Motor neuron (in vitro differentiated cells): ENCODE measurements around the gene PANX1. TPM values are rescaled to one million over a fixed set of nuclear protein-coding genes. Genes with fewer than 3 reads are reported as not detected.
"Not testable (repeated sequence)": the region's sequence is repeated elsewhere in the genome, so short reads cannot be mapped to it uniquely, and the experiment has no call there.

Experiments used
- ATAC-seq, 8 experiments: fragments of 200-7000 bp; cut with Tn5 transposase; replicated peaks in 6 of 8; 2 replicates each; pipeline ENCODE4 v1.8.0; 2021; ENCODE audit warnings: mild to moderate bottlenecking in 8 of 8, moderate library complexity in 8 of 8
- H3K27ac ChIP-seq, 2 donors: fragments of 250-450 bp; sonication (Bioruptor Pico); 2 replicates each; pipeline ENCODE4 v1.9.0; 2021; ENCODE audit warnings: antibody characterized with exemption in 2 of 2, mild to moderate bottlenecking in 2 of 2, moderate library complexity in 1 of 2
- H3K4me1 ChIP-seq, 2 donors: fragments of 250-450 bp; sonication (Bioruptor Pico); replicated peaks in 1 of 2; 2 replicates each; pipeline ENCODE4 v1.6.1; 2021; ENCODE audit warnings: antibody characterized with exemption in 2 of 2, mild to moderate bottlenecking in 2 of 2, moderate library complexity in 1 of 2
- H3K4me3 ChIP-seq, 5 donors: fragments of 250-450 bp; sonication (Bioruptor Pico); 2 replicates each; pipeline ENCODE4 v1.9.0; 2021; ENCODE audit warnings: antibody characterized with exemption in 5 of 5, mild to moderate bottlenecking in 5 of 5, moderate library complexity in 4 of 5
- WGBS, 10 experiments: fragments of 450-650 bp; shearing (Covaris generic); methylation state at CpG; one replicate each; pipeline ENCODE4 v1.0.0; 2022; 5-methylcytosine and 5-hydroxymethylcytosine counted together
- in situ Hi-C, 9 experiments: fragments of 400-800 bp; cut with MboI; loops; one replicate each; pipeline ENCODE4 v1.15.0; 2021; ENCODE audit warnings: low sequenced_read_pairs in 9 of 9, low pct_unique_long_range_greater_than_20kb in 2 of 9; ENCODE audit not compliant: unreplicated experiment in 9 of 9
- total RNA-seq, 8 experiments: library from RNA; unstranded; fragments of 300-600 nt; gene quantifications; 2 replicates each; pipeline versions ENCODE4 v1.2.3 to v1.2.4, GENCODE V29; 2022

The PANX1 gene
- total RNA-seq, 8 experiments from 2014 or later, result 15.0 to 49.8 (median 28.3) TPM

- Histone ChIP-seq H3K4me1 (peaks cover 3 to 11% of the 10 kb centered on the region in 2 donors), H3K27ac (no peak overlapping the region), H3K4me3 (no peak overlapping the region)
- in situ Hi-C loops, result no loop called here
- ATAC-seq, result no peak
- 51 to 100% (median 77%) methylated on average over 2 to 3 of the region's 3 CpGs for WGBS, 10 experiments
These were observed 25.6 kb downstream of the PANX1 start for GRCh38 chr11:94154095-94154856.

GRCh38 chr11:94157339-94157738 lies 28.7 kb downstream of the PANX1 start:
- WGBS, 10 experiments, result 100% methylated on average over 1 of the region's 3 CpGs; no CpG with 5 or more reads in 9 of the 10 experiments
- ATAC-seq, H3K4me3 ChIP-seq, H3K27ac ChIP-seq, H3K4me1 ChIP-seq, in situ Hi-C loops: not testable (repeated sequence)

- H3K27ac ChIP-seq, result no peak overlapping the region
- ATAC-seq, result no peak
- in situ Hi-C loops, result no loop called here
- 80 to 83% methylated on average over 1 of the region's 1 CpG; no CpG with 5 or more reads in 8 of the 10 experiments for WGBS, 10 experiments
- H3K4me1 ChIP-seq, result no peaks in the 10 kb centered on the region
- H3K4me3 ChIP-seq, result no peak overlapping the region
These were observed 40.2 kb downstream of the PANX1 start for GRCh38 chr11:94168882-94169281.

GRCh38 chr11:94169516-94169915 lies 40.9 kb downstream of the PANX1 start:
- no peak for ATAC-seq
- no peak overlapping the region for H3K4me3 ChIP-seq
- no peaks in the 10 kb centered on the region for H3K4me1 ChIP-seq
- no peak overlapping the region for H3K27ac ChIP-seq
- WGBS, 10 experiments, result 60 to 100% (median 89%) methylated on average over 1 to 4 of the region's 4 CpGs; no CpG with 5 or more reads in 4 of the 10 experiments
- in situ Hi-C loops, result no loop called here

GRCh38 chr11:94169930-94170545 lies 41.4 kb downstream of the PANX1 start:
- Histone ChIP-seq H3K4me1 (no peaks in the 10 kb centered on the region), H3K27ac (no peak overlapping the region), H3K4me3 (no peak overlapping the region)
- no peak for ATAC-seq
- 60 to 98% (median 90%) methylated on average over 2 to 8 of the region's 8 CpGs for WGBS, 10 experiments
- in situ Hi-C loops, result loop anchor here in 1 of 9 experiments (10.0 kb wide), 1 partner anchor 335 kb away; no protein-coding TSS in a partner anchor

GRCh38 chr11:94170953-94171352 lies 42.3 kb downstream of the PANX1 start:
- Histone ChIP-seq H3K4me1 (no peaks in the 10 kb centered on the region), H3K4me3 (no peak overlapping the region), H3K27ac (no peak overlapping the region)
- in situ Hi-C loops, result loop anchor here in 1 of 9 experiments (10.0 kb wide), 1 partner anchor 334 kb away; no protein-coding TSS in a partner anchor
- no peak for ATAC-seq

GRCh38 chr11:94171693-94172440 lies 43.2 kb downstream of the PANX1 start:
- ATAC-seq, result peak in 3 of 8 experiments; percentile 45 to 80 (median 51)
- WGBS, 10 experiments, result 0 to 100% (median 78%) methylated on average over 1 to 8 of the region's 8 CpGs
- no peak overlapping the region for H3K4me3 ChIP-seq
- H3K4me1 ChIP-seq, result no peaks in the 10 kb centered on the region
- no peak overlapping the region for H3K27ac ChIP-seq
- in situ Hi-C loops, result loop anchor here in 1 of 9 experiments (10.0 kb wide), 1 partner anchor 333 kb away; no protein-coding TSS in a partner anchor

- peak in 3 of 8 experiments; percentile 74 to 90 (median 89) for ATAC-seq
- H3K27ac ChIP-seq, result no peak overlapping the region
- 0 to 86% (median 65%) methylated on average over 1 to 2 of the region's 2 CpGs; no CpG with 5 or more reads in 4 of the 10 experiments for WGBS, 10 experiments
- no peaks in the 10 kb centered on the region for H3K4me1 ChIP-seq
- in situ Hi-C loops, result loop anchor here in 2 of 9 experiments (10.0 to 25.0 kb wide), 2 partner anchors 312 to 329 kb away; partner anchors contain the start of genes ANKRD49 (in 1 of the 2) and MRE11 (in 1 of the 2)
- no peak overlapping the region for H3K4me3 ChIP-seq
These were observed 46.9 kb downstream of the PANX1 start for GRCh38 chr11:94175535-94175934.

- H3K27ac ChIP-seq, result no peak overlapping the region
- WGBS, 10 experiments, result 86 to 100% (median 92%) methylated on average over 3 to 8 of the region's 11 CpGs; no CpG with 5 or more reads in 4 of the 10 experiments
- in situ Hi-C loops, result loop anchor here in 2 of 9 experiments (10.0 to 25.0 kb wide), 2 partner anchors 309 to 326 kb away; partner anchors contain the start of genes ANKRD49 (in 1 of the 2) and MRE11 (in 1 of the 2)
- H3K4me1 ChIP-seq, result no peaks in the 10 kb centered on the region
- H3K4me3 ChIP-seq, result no peak overlapping the region
- ATAC-seq, result no peak
These were observed 49.7 kb downstream of the PANX1 start for GRCh38 chr11:94178331-94178730.

GRCh38 chr11:94179696-94180095 lies 51.1 kb downstream of the PANX1 start:
- WGBS, 10 experiments, result 86 to 100% (median 92%) methylated on average over 1 to 11 of the region's 12 CpGs; no CpG with 5 or more reads in 1 of the 10 experiments
- no peak for ATAC-seq
- in situ Hi-C loops, result loop anchor here in 2 of 9 experiments (10.0 to 25.0 kb wide), 3 partner anchors 145 to 325 kb away; partner anchors contain the start of genes ANKRD49 (in 1 of the 2) and MRE11 (in 1 of the 2)
- H3K4me1 ChIP-seq, result no peaks in the 10 kb centered on the region
- H3K27ac ChIP-seq, result no peak overlapping the region
- no peak overlapping the region for H3K4me3 ChIP-seq

- H3K27ac ChIP-seq, result no peak overlapping the region
- ATAC-seq, result no peak
- in situ Hi-C loops, result loop anchor here in 2 of 9 experiments (10.0 to 25.0 kb wide), 2 partner anchors 143 to 306 kb away; partner anchors contain the start of genes ANKRD49 (in 1 of the 2) and MRE11 (in 1 of the 2)
- no peak overlapping the region for H3K4me3 ChIP-seq
- 73 to 100% (median 98%) methylated on average over 1 to 5 of the region's 5 CpGs for WGBS, 10 experiments
- H3K4me1 ChIP-seq, result no peaks in the 10 kb centered on the region
These were observed 52.9 kb downstream of the PANX1 start for GRCh38 chr11:94181526-94181925.

- Histone ChIP-seq H3K27ac (no peak overlapping the region), H3K4me1 (no peaks in the 10 kb centered on the region), H3K4me3 (no peak overlapping the region)
- in situ Hi-C loops, result loop anchor here in 2 of 9 experiments (10.0 to 25.0 kb wide), 2 partner anchors 143 to 305 kb away; partner anchors contain the start of genes ANKRD49 (in 1 of the 2) and MRE11 (in 1 of the 2)
- peak in 1 of 8 experiments; percentile 62 for ATAC-seq
- 5 to 100% (median 81%) methylated on average over 1 to 2 of the region's 2 CpGs; no CpG with 5 or more reads in 2 of the 10 experiments for WGBS, 10 experiments
These were observed 53.3 kb downstream of the PANX1 start for GRCh38 chr11:94181943-94182342.
